CD4-positive, alpha-beta T cell treated with Interleukin-2 at 100 ng/mL for 4 hours (primary cell): ENCODE data around the gene ZNF256.

Experiments used
- DNase-seq: peaks from one replicate; pipeline ENCODE4 v3.0.0-alpha.2; 2020; ENCODE audit warnings: low spot score

ZNF256 gene

DNA sequence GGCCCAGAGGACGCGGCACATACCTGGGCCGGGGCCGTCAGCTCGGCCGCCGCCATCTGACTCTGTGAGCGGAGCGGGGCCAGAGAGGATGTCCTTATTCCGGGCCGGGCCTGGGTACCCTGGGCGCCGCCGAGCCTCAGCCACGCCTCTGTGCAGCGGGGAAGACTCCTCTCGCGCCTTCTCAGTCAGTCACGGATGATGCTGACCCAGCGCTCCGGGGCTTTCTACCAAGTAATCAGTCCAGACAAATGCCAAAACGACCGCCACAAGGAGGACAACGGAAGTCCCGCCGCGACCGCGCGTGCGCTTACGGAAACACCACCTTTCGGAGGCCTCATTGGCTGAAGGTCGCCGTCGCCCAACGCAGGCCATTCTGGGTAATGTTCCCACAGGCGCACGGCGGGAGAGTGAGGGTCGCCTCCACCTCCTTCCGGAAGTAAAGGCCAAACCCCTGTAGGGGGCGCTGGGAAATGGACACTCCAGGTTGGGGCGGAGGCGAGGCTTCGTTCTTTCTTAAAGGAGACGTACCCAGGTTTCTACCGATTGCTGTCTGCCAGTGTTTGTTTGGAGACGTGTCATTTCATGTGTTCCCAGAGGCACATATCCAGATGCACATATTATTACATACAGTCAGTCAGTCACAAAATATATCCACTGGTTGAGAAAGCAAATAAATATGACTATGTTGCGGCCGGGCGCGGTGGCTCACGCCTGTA is at the start of gene ZNF256:
Gene ZNF256, minus strand, starts transcription at position 288 of the 716 bp plus-strand sequence. Its CDS starts 232 bp downstream, at position 56.
- peak; percentile 92 for DNase-seq

DNA sequence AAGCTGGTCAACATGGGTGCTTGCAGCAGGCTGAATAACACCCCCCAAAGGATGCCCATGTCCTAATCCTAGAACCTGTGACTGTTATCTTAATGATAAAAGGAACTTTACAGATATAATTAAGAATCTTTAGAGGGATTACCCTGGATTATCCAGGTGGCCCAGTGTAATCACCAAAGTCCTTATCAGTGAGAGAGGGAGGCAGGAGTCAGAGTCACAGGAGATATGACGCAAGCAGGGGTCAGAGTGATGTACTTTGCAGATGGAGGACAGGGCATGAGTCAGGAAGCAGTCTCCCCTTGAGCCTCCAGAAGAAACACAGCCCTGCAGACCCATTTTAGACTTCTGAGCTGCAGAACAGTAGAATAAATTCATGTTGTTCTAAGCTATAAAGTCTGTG is 45.3 kb upstream of the ZNF256 start:
- DNase-seq, result no peak

DNA sequence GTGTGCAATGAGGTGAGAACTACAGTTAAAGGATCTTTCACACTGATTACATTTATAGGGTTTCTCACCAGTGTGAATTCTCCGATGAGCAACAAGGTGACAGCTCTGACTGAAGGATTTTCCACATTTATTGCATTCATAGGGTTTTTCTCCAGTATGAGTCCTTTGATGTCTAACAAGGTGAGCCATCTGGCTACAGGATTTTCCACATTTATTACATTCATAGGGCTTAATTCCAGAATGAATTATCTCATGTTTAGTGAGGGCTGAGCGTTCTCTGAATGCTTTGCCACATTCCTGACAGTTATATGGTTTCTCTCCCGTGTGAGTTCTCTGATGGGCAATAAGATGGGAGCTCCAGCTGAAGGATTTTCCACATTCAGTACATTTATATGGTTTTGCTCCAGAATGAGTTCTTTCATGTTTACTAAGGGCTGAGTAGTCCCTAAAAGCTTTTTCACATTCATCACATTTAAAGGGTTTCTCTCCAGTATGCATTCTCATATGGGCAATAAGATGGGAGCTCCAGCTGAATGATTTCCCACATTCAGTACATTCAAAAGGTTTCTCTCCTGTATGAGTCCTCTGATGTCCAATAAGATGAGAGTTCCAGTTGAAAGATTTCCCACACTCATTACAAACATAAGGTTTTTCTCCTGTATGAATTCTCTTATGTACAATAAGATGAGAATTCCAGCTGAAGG is 31.2 kb upstream of the ZNF256 start:
- no peak for DNase-seq

DNA sequence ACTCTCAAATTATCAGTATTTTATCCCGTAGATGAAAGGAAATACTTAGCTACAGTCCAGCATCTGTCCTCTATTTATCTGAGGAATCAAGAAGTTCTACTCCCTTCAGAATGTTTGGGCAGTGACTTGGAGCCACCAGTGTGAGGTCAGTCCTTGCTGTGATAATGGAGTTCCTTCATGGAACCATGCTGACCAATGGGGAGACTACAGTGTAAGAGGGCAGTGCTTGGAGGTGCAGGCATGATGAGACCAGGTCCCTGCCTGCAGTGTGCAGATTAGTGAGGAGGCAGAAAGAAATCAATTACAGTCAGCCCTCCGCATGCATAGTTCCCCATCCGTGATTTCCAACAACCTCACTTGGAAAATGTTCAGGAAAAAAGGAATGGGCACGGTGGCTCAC is 26.9 kb upstream of the ZNF256 start, which contains the start of gene C19orf18:
Gene C19orf18, minus strand, starts transcription at position 101 of the 400 bp plus-strand sequence. CDS start 102 bp downstream, outside the sequence.
- no peak for DNase-seq

DNA sequence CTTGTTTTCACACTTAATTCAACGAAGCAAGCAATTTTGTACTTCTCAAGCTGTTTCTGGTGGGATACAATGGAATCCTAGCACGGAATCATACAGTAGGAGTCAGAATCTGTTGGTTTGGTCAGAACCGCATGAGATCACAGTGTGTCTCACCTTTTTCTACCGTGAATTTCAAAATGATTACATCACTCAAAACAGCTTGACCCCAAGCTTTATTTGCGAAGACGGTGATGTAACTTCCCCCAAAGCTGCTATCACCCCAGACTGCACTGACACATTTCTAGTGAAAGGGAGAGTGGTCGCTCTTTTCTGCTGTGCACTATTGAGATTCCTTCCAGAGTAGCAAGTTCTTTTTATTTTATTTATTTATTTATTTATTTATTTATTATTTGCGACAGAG is 17.3 kb upstream of the ZNF256 start:
- no peak for DNase-seq

DNA sequence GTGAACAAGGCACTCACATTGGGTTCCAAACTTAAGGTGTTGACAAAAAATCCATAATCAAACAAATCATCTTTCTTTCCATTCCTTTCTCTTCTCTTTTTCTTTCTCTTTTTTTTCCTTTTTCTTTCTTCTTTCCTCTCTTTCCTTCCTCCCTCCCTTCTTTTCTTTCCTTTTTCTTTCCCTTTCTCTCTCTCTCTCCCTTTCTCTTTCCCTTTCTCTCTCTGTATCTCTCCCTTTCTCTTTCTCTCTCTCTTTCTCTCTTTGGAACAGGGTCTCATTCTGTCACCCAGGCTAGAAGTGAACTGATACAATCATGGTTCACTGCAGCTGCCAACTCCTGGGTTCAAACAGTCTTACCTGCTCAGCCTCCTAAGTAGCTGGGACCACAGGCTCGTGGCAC is 14.3 kb upstream of the ZNF256 start:
- no peak for DNase-seq

DNA sequence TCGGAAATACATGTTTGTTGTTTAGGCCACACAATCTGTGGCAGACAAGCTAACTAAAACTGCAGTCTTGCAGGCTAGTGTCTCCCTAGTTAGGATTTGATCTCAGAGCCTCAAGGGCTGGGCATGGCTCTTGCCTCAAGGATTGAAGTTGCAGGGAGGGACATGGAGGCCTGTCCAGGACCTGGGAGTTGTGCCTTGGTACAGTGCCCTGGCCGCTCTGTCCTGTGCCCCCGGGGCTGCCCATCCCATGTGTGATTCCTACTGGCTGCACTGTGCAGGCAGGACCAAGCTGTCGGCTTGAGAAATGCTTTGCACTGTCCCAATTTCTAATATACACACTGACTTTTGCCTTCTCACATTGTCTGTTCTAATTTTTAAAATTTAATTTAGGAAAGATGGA is 7.5 kb upstream of the ZNF256 start:
- DNase-seq, result no peak

DNA sequence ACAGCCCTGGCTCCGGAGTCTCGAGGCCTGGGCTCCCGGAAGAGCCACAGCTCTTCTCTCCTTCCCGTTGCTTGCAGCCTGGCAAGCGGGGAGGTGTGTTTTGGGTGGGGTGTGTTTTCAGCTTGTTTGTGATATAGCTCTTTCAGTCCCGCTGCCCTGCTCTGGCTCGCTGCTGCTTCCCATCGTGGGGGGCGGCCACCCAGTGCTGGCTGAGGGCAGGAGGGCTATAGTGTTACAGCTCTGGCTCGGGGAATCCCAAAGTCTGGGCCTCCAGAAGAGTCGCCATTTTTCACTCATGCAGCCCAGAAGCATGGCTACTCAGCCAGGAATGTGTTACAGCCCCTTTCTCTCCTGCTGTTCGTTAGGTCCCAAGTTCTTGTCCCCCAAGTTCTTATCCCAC is 2.2 kb upstream of the ZNF256 start:
- no peak for DNase-seq

DNA sequence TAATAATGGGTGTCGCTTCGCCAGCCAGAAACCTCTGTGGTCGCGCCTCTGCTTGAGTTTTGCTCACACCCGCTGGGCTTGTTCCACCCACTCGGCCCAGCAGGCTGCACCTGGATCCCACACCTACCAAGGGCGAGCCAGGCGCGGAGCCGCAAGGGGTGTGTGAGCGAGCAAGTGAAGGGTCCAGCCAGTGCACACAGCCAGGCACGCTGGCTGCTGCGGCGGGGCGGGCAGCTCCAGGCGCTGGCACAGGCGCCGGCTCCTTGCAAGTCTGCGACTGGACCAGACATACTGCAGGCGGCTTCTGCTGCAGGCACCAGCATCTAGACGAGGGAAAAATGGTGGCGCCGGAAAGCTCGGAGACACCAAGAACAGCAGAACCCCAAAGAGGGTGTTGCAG is 1.8 kb upstream of the ZNF256 start:
- DNase-seq, result no peak

DNA sequence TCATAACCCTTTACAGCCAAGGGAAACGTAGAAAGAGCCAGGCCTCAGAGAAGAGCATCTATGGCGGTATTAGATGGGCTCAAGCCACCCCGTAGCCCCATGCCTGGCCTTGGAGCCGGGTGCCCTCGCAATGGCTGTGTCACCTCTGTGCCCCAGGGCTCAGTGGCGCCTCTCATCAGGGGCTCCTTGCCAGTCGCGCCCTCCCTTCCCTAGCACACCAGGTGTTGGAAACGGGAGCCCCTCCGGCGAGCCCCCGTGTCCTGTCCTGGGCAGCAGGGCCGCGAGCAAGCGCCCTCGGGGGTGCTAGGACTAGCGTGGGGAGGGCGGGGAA is 453 bp downstream of the ZNF256 start:
- DNase-seq, result no peak

DNA sequence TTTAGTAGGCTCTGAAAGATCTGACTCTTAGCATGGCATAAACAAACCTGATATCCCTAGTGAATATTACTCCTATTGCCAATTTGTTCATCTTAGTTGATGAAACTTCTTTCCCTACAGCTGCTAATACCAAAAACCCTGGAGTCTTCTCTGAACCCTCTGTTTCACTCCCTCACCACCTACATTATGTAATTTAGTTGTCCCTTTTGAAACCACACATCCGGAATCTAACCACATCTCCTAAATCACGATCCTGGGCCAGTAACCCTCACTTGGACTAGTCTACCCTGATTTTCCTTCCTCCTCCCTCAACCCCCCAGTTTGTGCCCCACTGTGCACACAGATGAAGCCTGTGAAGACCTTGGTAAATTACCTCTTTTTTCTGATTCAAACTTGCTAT is 1.2 kb downstream of the ZNF256 start:
- no peak for DNase-seq

DNA sequence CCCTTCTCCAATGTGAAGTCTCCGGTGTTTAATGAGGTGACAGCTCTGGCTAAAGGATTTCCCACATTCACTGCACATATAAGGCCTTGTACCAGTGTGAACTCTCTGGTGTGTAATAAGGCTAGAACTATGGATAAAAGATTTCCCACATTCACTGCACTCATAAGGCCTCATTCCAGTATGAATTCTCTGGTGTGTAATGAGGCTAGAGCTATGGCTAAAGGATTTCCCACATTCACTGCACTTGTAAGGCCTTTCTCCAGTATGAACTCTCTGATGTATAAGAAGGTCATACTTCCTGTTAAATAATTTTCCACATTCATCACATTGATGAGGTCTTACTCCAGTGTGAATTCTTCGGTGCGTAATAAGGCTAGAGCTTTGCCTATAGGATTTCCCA is 5.9 kb downstream of the ZNF256 start:
- no peak for DNase-seq

DNA sequence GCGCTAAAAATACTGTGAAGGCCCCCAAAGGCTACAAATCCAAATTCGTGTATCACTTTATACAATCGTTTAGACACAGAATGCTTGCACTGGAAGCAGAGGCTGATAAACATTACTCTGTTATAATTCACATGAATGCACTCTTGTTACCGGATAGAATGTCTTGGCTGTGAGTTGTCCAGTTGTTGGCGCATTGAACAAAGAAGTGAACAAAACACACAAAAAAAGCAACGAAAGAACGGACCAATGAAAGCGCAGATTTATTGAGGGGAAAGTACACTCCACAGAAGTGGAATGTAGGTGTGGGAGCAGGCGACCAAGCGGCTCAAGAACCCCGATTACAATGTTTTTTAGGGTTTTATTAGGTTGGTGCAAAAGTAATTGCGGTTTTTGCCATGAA is 11.8 kb downstream of the ZNF256 start:
- DNase-seq, result no peak

DNA sequence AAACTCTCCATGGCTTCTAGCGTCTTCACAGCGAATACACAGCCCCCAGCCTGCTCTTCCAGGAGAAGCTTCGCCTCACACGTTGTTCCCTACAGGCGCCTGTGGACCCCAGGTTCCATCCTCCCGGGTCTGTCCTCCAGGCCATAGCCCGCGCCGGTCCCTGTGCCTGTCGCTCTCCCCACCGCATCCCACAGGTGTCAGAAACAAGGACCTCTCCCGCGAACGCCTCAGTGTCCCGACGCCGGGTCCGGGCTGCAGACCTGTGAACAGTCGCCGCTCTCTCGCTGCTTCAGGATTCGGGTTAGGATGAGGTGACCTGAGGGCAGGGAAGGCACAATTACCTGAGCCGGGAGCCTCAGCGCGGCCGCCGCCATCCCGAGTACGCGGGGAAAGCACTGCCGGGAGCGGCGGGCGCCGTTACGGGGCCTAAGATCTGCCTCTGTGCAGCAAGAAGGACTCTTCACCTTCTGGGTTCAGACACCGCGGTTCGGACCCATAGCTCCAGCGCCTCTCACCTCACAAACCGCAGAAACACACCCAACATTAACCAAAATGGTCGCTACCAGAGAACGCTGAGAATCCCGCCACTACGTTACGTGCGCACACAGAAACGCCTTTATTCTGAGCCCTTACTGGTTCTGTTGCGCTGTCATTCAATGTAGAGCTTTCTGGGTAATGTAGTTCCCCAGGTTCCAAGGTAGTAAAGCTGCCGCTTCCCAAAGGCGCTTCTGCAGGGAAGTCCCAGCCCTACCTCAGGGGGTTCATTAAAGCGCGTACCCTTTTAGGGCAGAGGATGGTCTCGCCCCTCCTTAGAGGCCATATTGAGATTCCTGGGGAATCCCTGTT is 12.5 kb downstream of the ZNF256 start, which contains the start of gene ZNF418:
Gene ZNF418, minus strand, starts transcription at position 583 of the 846 bp plus-strand sequence. CDS start 1,580 bp downstream, outside the sequence.
- peak; percentile 56 for DNase-seq

DNA sequence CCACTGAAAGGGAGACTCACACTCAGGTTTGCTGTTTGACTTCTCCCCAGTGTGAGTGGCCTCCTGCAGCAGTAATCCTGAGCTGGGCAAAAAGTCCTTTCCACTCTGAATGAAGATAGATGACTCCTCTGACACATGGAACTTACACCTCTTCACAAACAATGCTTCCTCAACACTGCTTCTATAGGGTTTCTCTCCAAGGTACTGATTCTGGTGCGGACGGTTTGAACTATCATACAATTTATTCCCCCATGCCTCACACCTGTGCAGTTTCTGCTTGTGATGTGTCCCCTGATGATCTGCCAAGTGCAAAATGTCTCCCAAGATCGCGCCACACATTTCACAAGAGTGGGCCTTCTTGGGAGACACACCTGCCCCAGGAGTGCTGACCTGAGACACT is 19.9 kb downstream of the ZNF256 start:
- DNase-seq, result no peak

DNA sequence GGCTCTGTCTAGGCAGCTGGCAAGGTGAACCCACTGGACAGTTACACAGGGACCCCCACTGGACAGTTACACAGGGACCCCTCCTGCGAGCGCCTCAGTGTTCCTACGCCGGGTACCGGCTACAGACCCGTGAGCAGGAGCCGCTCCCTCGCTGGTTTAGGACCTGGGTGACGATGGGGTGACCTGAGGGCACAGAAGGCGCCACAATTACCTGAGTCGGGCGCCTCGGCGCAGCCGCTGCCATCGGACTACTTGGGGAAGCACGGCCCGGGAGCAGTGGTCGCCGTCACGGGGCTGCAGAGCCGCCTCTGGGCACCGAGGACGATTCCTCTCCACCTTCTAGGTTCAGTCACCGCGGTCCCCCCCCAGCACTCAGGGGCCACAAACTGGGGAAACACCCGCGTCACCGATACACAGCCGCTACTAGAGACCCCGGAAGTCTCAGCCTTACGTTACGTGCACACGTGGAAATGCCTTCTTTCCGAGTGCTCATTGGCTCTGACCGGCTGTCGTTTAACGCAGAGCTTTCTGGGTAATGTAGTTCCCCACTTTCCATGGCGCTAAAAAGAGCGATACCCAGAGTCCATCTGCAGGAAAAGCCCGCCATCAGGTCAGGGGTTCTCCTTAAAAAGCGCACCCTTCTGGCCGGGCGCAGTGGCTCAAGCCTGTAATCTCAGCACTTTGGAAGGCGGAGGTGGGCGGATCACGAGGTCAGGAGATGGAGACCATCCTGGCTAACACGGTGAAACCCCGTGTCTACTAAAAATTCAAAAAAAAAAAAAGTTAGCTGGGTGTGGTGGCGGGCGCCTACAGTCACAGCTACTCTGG is 31.1 kb downstream of the ZNF256 start, which contains the start of gene ZNF417:
Gene ZNF417, minus strand, starts transcription at position 425 of the 828 bp plus-strand sequence. Its CDS starts 181 bp downstream, at position 244.
- DNase-seq, result peak; percentile 91

DNA sequence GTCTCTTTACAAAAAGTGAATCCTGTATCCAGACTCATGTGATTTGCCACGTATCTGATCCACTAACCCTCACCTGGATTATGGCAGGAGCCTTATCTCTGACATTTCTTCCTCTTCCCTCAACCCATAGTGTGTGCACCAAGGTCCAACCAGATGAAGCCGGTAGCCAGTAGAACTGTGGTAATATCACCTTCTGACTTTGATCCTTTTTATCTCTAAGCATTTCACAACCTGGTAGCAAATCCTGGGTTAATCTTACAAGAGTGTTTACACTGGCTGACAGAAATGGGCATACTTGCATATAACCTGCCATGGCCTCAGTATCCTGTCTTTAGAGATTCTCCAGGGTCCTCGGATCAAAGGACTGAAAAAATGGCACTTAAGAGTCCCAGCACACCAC is 33.0 kb downstream of the ZNF256 start:
- no peak for DNase-seq

DNA sequence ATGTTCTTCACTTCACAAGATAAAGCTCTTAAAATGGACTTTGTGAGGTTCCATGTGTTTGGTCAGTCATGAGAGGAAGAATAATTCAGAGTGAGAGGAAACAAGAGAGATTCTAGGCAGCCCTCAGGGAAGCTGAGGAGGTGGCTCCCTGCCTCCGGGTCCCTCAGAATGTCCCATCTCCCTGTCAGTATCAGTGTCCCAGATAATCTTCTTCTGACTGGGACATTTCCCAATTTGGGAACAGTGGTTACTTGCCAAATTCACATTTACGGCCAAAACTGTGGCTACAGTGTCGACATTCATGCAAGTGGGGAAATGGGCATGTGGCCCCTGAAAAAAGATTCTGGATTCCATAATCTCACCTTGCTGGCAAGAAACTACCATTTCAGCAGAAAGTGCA is 40.1 kb downstream of the ZNF256 start:
- no peak for DNase-seq

DNA sequence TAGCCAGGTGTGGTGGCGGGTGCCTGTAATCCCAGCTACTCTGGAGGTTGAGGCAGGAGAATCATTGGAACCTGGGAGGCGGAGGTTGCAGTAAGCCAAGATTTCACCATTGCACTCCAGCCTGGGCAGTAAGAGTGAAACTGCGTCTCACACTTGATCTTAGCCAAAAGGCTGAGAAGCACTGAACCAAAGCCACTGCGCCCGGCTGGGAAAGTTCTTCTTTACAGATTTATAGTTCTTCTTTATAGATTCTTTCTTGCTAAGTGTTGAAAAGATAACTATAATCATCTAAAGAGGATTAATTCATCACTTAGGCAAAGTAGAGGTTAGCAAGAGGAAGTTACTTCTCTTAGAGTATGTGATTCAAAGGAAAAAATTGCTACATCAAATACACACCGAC is 42.2 kb downstream of the ZNF256 start:
- no peak for DNase-seq

DNA sequence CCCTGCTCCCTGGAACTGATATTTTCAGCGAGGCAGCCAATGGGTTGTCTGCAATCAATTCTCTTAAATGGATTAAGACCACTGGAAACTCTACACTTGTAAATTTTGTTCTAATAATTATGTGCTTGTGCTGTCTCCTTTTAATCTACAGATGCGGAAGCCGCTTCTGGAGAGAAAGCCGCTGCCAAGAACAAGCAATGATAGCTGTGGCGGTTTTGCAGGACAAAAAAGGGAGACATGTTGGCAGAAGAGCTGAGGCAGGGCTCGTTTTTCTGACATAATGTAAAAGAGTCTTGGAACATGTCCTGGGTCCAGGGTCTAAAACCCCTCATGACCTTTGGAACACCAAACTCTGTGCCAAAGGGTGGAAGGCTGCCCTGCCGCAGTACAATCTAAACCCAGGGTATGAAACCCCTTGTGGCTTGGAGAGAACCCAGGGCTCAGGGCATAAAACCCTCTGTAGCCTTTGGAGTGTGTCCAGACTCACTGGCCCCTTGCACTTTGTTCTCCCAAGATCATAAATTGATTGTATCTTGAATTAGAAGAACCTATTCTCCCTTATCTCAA is 43.8 kb downstream of the ZNF256 start:
- no peak for DNase-seq

DNA sequence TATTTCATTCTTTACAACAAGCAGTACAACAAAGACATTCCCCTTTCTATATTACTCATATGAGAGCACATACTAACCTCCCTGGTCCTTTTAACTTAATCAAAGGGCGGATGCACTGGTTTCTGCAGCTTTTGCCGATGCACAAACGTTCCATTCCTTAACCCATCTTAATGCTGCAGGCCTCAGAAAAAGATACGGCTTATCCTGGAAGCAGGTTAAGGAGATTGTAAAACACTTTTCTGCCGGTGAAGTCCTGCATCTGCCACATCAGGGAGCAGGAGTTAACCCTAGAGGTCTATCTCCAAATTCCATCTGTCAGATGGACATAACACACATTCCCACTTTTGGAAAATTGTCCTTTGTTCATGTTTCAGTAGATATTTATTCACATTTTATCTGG is 47.2 kb downstream of the ZNF256 start:
- DNase-seq, result no peak
